Pancreas (tissue), 10 donors: ENCODE results near the gene PLCG2. TPM values are rescaled to one million over a fixed set of nuclear protein-coding genes. Genes with fewer than 3 reads are reported as not detected.

Experiments
- ATAC-seq, 4 donors: fragments of 200-7000 bp; cut with Tn5 transposase; one replicate each; pipeline versions ENCODE4 v1.8.0 to v1.9.1; 2020; ENCODE audit warnings: mild to moderate bottlenecking in 4 of 4, moderate library complexity in 4 of 4
- DNase-seq, 6 donors: peaks; one replicate each; pipeline ENCODE4 v3.0.0-alpha.2; 2020
- FAIRE-seq: peaks from 2 replicates; lab custom pipeline; 2012; peaks lifted over from hg19 to GRCh38; lab: Jason Lieb, UNC
- H3K27ac ChIP-seq, 4 donors: fragments of 200-600 bp; sonication (generic); 1 replicate in 3 of 4; 2 replicates in 1 of 4; pipeline versions ENCODE4 v1.5.0 to v1.8.0; 2020
- H3K27me3 ChIP-seq, 4 donors: fragments of 200-600 bp; one replicate each; pipeline ENCODE4 v1.8.0; 2021
- H3K36me3 ChIP-seq, 3 donors: fragments of 200-600 bp; sonication (generic) in 1 of 3; one replicate each; pipeline versions ENCODE4 v1.5.0 to v1.8.0; 2020 to 2021
- H3K4me1 ChIP-seq, 3 donors: fragments of 200-600 bp; one replicate each; pipeline ENCODE4 v1.8.0; 2021
- H3K4me3 ChIP-seq, 4 donors: fragments of 200-600 bp; sonication (generic) in 2 of 4; one replicate each; pipeline versions ENCODE4 v1.5.0 to v1.8.0; 2020 to 2021
- H3K9me3 ChIP-seq, 4 donors: fragments of 200-600 bp; one replicate each; pipeline ENCODE4 v1.8.0; 2021
- CTCF ChIP-seq, 4 donors: fragments of 200-600 bp; sonication (generic) in 3 of 4; IDR thresholded peaks; one replicate each; pipeline versions ENCODE4 v1.5.0 to v1.8.0; 2021; ENCODE audit warnings: antibody characterized with exemption in 4 of 4
- WGBS, 2 donors: extraction: QIAGEN DNeasy Blood & Tissue Kit; methylation state at CpG; one replicate each; pipeline ENCODE4 v1.1.7; 2013; 5-methylcytosine and 5-hydroxymethylcytosine counted together
- intact Hi-C, 3 donors: fragments of 100-400 bp; cut with DNase I; formaldehyde crosslinking; loops; one replicate each; pipeline versions ENCODE4 v1.11.1 to v1.14.2; 2022
- polyA plus RNA-seq, 2 donors: library from polyadenylated mRNA; stranded (reverse); fragments of 200-250 nt; gene quantifications; one replicate each; pipeline ENCODE4 v1.2.3, GENCODE V29; 2013
- total RNA-seq, 6 donors: library from RNA; stranded (reverse); fragmentation: NEBNext Ultra II Directional in 4 of 6; extraction: Animal tissue kit (Norgen Biotek cat#: 25700) in 4 of 6; gene quantifications; one replicate each; pipeline versions ENCODE4 v1.2.1 to v1.2.4, GENCODE V29; 2021 to 2023
- donor health status: healthy with polysubstance abuse.
- donor health status: DM: no; HTN: no; CAD: no; lungs with moderate emphysema.
- donor health status: DM: no; HTN: no; CAD: no.
- donor health status: control.
- donor health status: control.
- donor health status: Bipolar disorder and iron deficiency.
- donor health status: DM: yes; HTN: yes; CAD: no.
- donor health status: DM: no; HTN: no; CAD: no.
- donor health status: DM: no; HTN: no; CAD: no.
- donor health status: DM: yes; HTN: yes; CAD: no.

The PLCG2 gene
- total and polyA plus RNA-seq, 8 donors, result 3.7 to 23.6 (median 8.0) TPM

- ATAC-seq (peak in 3 of 4 donors; percentile 34 to 69 (median 60)), DNase-seq (peak in 1 of 6 donors; percentile 35), FAIRE-seq (no peak)
- Histone ChIP-seq H3K4me1 (no peaks in the 10 kb centered on the region), H3K9me3 (no peaks in the 10 kb centered on the region), H3K27me3 (peaks cover 0 to 4% (median 0%) of the 10 kb centered on the region in 4 donors), H3K36me3 (no peaks in the 10 kb centered on the region), H3K4me3 (no peak overlapping the region), H3K27ac (peak overlapping the region in 2 of 4 donors; percentile 11 to 12)
- WGBS, 2 donors, result 36 to 53% methylated on average over 10 of the region's 10 CpGs
- TF ChIP-seq CTCF (IDR thresholded peaks at IDR 0.05), result no peak
- intact Hi-C loops, result no loop called here
These were observed 87.8 kb downstream of the PLCG2 start for GRCh38 chr16:81866820-81867440.

- WGBS, 2 donors, result 73 to 87% methylated on average over 3 of the region's 3 CpGs
- no peak for TF ChIP-seq CTCF (IDR thresholded peaks at IDR 0.05)
- H3K9me3 ChIP-seq, result no peaks in the 10 kb centered on the region
- intact Hi-C loops, result no loop called here
- H3K27ac ChIP-seq, result no peak overlapping the region
- H3K4me3 ChIP-seq, result no peak overlapping the region
- H3K4me1 ChIP-seq, result no peaks in the 10 kb centered on the region
- peaks cover 0 to 4% (median 0%) of the 10 kb centered on the region in 4 donors for H3K27me3 ChIP-seq
- no peak for FAIRE-seq
- no peaks in the 10 kb centered on the region for H3K36me3 ChIP-seq
- no peak for ATAC-seq
- no peak for DNase-seq
These were observed 89.1 kb downstream of the PLCG2 start for GRCh38 chr16:81868057-81868748.

- TF ChIP-seq CTCF (IDR thresholded peaks at IDR 0.05), result no peak
- ATAC-seq (no peak), FAIRE-seq (no peak), DNase-seq (no peak)
- no peaks in the 10 kb centered on the region for H3K36me3 ChIP-seq
- intact Hi-C loops, result no loop called here
- H3K27me3 ChIP-seq, result peaks cover 0 to 4% (median 0%) of the 10 kb centered on the region in 4 donors
- H3K4me3 ChIP-seq, result no peak overlapping the region
- no peak overlapping the region for H3K27ac ChIP-seq
- WGBS, 2 donors, result 62 to 68% methylated on average over 5 of the region's 5 CpGs
- H3K9me3 ChIP-seq, result no peaks in the 10 kb centered on the region
- H3K4me1 ChIP-seq, result peaks cover 0 to 8% (median 0%) of the 10 kb centered on the region in 3 donors
These were observed 90.2 kb downstream of the PLCG2 start for GRCh38 chr16:81869326-81869725.

- no peak for TF ChIP-seq CTCF (IDR thresholded peaks at IDR 0.05)
- peaks cover 0 to 4% (median 0%) of the 10 kb centered on the region in 4 donors for H3K27me3 ChIP-seq
- FAIRE-seq (no peak), DNase-seq (no peak), ATAC-seq (no peak)
- H3K4me1 ChIP-seq, result peaks cover 0 to 9% (median 0%) of the 10 kb centered on the region in 3 donors
- intact Hi-C loops, result no loop called here
- 43 to 45% methylated on average over 4 of the region's 4 CpGs for WGBS, 2 donors
- no peaks in the 10 kb centered on the region for H3K9me3 ChIP-seq
- no peak overlapping the region for H3K4me3 ChIP-seq
- no peak overlapping the region for H3K27ac ChIP-seq
- H3K36me3 ChIP-seq, result no peaks in the 10 kb centered on the region
These were observed 94.1 kb downstream of the PLCG2 start for GRCh38 chr16:81873206-81873605.
